WTC11 (cell line): ENCODE data around the gene DUSP1. TPM values are rescaled to one million over a fixed set of nuclear protein-coding genes. Genes with fewer than 3 reads are reported as not detected.

Experiments used
- ATAC-seq: fragments of 200-7000 bp; cut with Tn5 transposase; 2 replicates; pipeline ENCODE4 v1.10.0; 2021; ENCODE audit warnings: mild to moderate bottlenecking, moderate library complexity
- CTCF ChIA-PET: fragments of 300-600 bp; sonication (Branson Sonifier 250); formaldehyde crosslinking; loops from one replicate; lab custom pipeline; 2021; ENCODE audit warnings: antibody characterized with exemption; lab: Charles Lee
- POLR2A ChIA-PET: fragments of 350-600 bp; sonication (Branson Sonifier 250); formaldehyde crosslinking; loops from one replicate; lab custom pipeline; 2021; ENCODE audit warnings: antibody characterized with exemption; lab: Charles Lee
- DNase-seq: peaks from one replicate; pipeline ENCODE4 v3.0.0; 2021; ENCODE audit warnings: low spot score
- H3K27ac Mint-ChIP-seq: 2 replicates; pipeline ENCODE4 v1.8.0; 2021; ENCODE audit warnings: mixed read lengths
- H3K27me3 Mint-ChIP-seq: 2 replicates; pipeline ENCODE4 v1.8.0; 2021; ENCODE audit warnings: low read depth, mild to moderate bottlenecking, moderate library complexity, mixed read lengths
- H3K36me3 Mint-ChIP-seq: 2 replicates; pipeline ENCODE4 v1.8.0; 2021; ENCODE audit warnings: mixed read lengths
- H3K4me1 Mint-ChIP-seq: 2 replicates; pipeline ENCODE4 v1.8.0; 2022; ENCODE audit warnings: mixed read lengths
- H3K4me3 Mint-ChIP-seq: 2 replicates; pipeline ENCODE4 v1.8.0; 2021; ENCODE audit warnings: mild to moderate bottlenecking, moderate library complexity, mixed read lengths
- H3K9me3 Mint-ChIP-seq: 2 replicates; pipeline ENCODE4 v1.8.0; 2021; ENCODE audit warnings: mixed read lengths
- ATF3 ChIP-seq: sonication (generic); formaldehyde crosslinking; conservative IDR thresholded peaks from 2 replicates; pipeline ENCODE4 v1.8.1; 2022; ENCODE audit warnings: mild to moderate bottlenecking, missing genetic modification reagents
- CREB1 ChIP-seq: sonication (generic); formaldehyde crosslinking; IDR thresholded peaks from 2 replicates; pipeline ENCODE4 v1.8.0; 2023; ENCODE audit warnings: mild to moderate bottlenecking, missing genetic modification reagents
- CTCF ChIP-seq: fragments of 200-600 bp; IDR thresholded peaks from 2 replicates; pipeline ENCODE4 v1.8.0; 2022; ENCODE audit warnings: antibody characterized with exemption
- ESRRA ChIP-seq: sonication (generic); formaldehyde crosslinking; IDR thresholded peaks from 2 replicates; pipeline ENCODE4 v1.8.1; 2022; ENCODE audit warnings: mild to moderate bottlenecking, missing genetic modification reagents, borderline replicate concordance
- FOXK1 ChIP-seq: sonication (generic); formaldehyde crosslinking; IDR thresholded peaks from 2 replicates; pipeline ENCODE4 v1.8.0; 2022; ENCODE audit warnings: mild to moderate bottlenecking, moderate library complexity, missing genetic modification reagents
- FOXP1 ChIP-seq: sonication (generic); formaldehyde crosslinking; IDR thresholded peaks from 2 replicates; pipeline ENCODE4 v1.8.0; 2022; ENCODE audit warnings: missing genetic modification reagents, mild to moderate bottlenecking, moderate library complexity, borderline replicate concordance
- GRHL2 ChIP-seq: fragments of 250-450 bp; sonication (Bioruptor Pico); IDR thresholded peaks from 2 replicates; pipeline ENCODE4 v1.8.0; 2022; ENCODE audit warnings: mild to moderate bottlenecking, moderate library complexity; ENCODE audit not compliant: insufficient replicate concordance, severe bottlenecking
- HMGA2 ChIP-seq: fragments of 250-450 bp; sonication (Bioruptor Pico); IDR thresholded peaks from 2 replicates; pipeline ENCODE4 v1.4.0; 2021; ENCODE audit warnings: mild to moderate bottlenecking, moderate library complexity
- MXD4 ChIP-seq: fragments of 250-450 bp; sonication (Bioruptor Pico); IDR thresholded peaks from 2 replicates; pipeline ENCODE4 v1.8.0; 2021; ENCODE audit warnings: mild to moderate bottlenecking, moderate library complexity, borderline replicate concordance
- MYBL2 ChIP-seq: sonication (generic); formaldehyde crosslinking; IDR thresholded peaks from 2 replicates; pipeline ENCODE4 v1.8.1; 2023; ENCODE audit warnings: mild to moderate bottlenecking, moderate library complexity, missing genetic modification reagents
- NFE2L1 ChIP-seq: sonication (generic); formaldehyde crosslinking; IDR thresholded peaks from 2 replicates; pipeline ENCODE4 v1.8.1; 2023; ENCODE audit warnings: missing genetic modification reagents
- NFYB ChIP-seq: sonication (generic); formaldehyde crosslinking; conservative IDR thresholded peaks from 2 replicates; pipeline ENCODE4 v1.8.0; 2022; ENCODE audit warnings: low read depth, missing genetic modification reagents
- NR1H2 ChIP-seq: sonication (generic); formaldehyde crosslinking; IDR thresholded peaks from 2 replicates; pipeline ENCODE4 v1.9.0; 2021; ENCODE audit warnings: mild to moderate bottlenecking, moderate library complexity, missing genetic modification reagents
- PREB ChIP-seq: sonication (generic); formaldehyde crosslinking; IDR thresholded peaks from 2 replicates; pipeline ENCODE4 v1.8.1; 2022; ENCODE audit warnings: mild to moderate bottlenecking, missing genetic modification reagents, moderate library complexity, borderline replicate concordance
- TCF7 ChIP-seq: sonication (generic); formaldehyde crosslinking; IDR thresholded peaks from 2 replicates; pipeline ENCODE4 v1.8.0; 2022; ENCODE audit warnings: mild to moderate bottlenecking, low read depth, missing genetic modification reagents, moderate library complexity
- USF1 ChIP-seq: sonication (generic); formaldehyde crosslinking; IDR thresholded peaks from 2 replicates; pipeline ENCODE4 v1.8.0; 2022; ENCODE audit warnings: mild to moderate bottlenecking, missing genetic modification reagents
- ZNF138 ChIP-seq: sonication (generic); formaldehyde crosslinking; conservative IDR thresholded peaks from 2 replicates; pipeline ENCODE4 v1.8.1; 2022; ENCODE audit warnings: mild to moderate bottlenecking, moderate library complexity, missing genetic modification reagents
- ZNF263 ChIP-seq: sonication (generic); formaldehyde crosslinking; IDR thresholded peaks from 2 replicates; pipeline ENCODE4 v1.8.1; 2022; ENCODE audit warnings: low read depth, mild to moderate bottlenecking, moderate library complexity, missing genetic modification reagents
- ZNF423 ChIP-seq: fragments of 250-450 bp; sonication (Bioruptor Pico); IDR thresholded peaks from 2 replicates; pipeline ENCODE4 v2.1.2; 2022; ENCODE audit warnings: mild to moderate bottlenecking, moderate library complexity
- ZSCAN18 ChIP-seq: fragments of 250-450 bp; sonication (Bioruptor Pico); IDR thresholded peaks from 2 replicates; pipeline ENCODE4 v2.1.2; 2022; ENCODE audit warnings: mild to moderate bottlenecking, moderate library complexity
- total RNA-seq: library from RNA; stranded (reverse); gene quantifications from 3 replicates; pipeline ENCODE4 v1.2.3, GENCODE V29; 2021
- TF ChIP-seq, protein P1 (sequence below): sonication (generic); formaldehyde crosslinking; IDR thresholded peaks from 2 replicates; pipeline ENCODE4 v1.8.1; 2022; ENCODE audit warnings: low read depth, mild to moderate bottlenecking, moderate library complexity, missing genetic modification reagents, borderline replicate concordance
- TF ChIP-seq, protein P2 (sequence below): fragments of 250-450 bp; sonication (Bioruptor Pico); conservative IDR thresholded peaks from 2 replicates; pipeline ENCODE4 v1.9.0; 2021; ENCODE audit warnings: mild to moderate bottlenecking
- TF ChIP-seq, protein P3 (sequence below): sonication (generic); formaldehyde crosslinking; IDR thresholded peaks from 2 replicates; pipeline ENCODE4 v1.8.0; 2022; ENCODE audit warnings: mild to moderate bottlenecking, missing genetic modification reagents
- TF ChIP-seq, protein P4 (sequence below): sonication (generic); formaldehyde crosslinking; IDR thresholded peaks from 2 replicates; pipeline ENCODE4 v1.8.0; 2022; ENCODE audit warnings: mild to moderate bottlenecking, missing genetic modification reagents

DUSP1 gene
- total RNA-seq, 1 experiment from 2014 or later, result 9.5 TPM

GRCh38 chr5:172730222-172730621 lies 40.8 kb downstream of the DUSP1 start (continued):
- TF ChIP-seq, protein P1, sequence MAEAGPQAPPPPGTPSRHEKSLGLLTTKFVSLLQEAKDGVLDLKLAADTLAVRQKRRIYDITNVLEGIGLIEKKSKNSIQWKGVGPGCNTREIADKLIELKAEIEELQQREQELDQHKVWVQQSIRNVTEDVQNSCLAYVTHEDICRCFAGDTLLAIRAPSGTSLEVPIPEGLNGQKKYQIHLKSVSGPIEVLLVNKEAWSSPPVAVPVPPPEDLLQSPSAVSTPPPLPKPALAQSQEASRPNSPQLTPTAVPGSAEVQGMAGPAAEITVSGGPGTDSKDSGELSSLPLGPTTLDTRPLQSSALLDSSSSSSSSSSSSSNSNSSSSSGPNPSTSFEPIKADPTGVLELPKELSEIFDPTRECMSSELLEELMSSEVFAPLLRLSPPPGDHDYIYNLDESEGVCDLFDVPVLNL (CRISPR knock-in tag), result no peak
- TF ChIP-seq FOXP1, result no peak
- TF ChIP-seq NR1H2 (CRISPR knock-in tag), result no peak
- no peak for TF ChIP-seq USF1 (CRISPR knock-in tag)
- TF ChIP-seq CREB1 (CRISPR knock-in tag), result no peak
- no peak for TF ChIP-seq TCF7

GRCh38 chr5:172729588-172729987 lies 41.4 kb downstream of the DUSP1 start:
- ChIA-PET CTCF (interaction anchor here (1.0 to 1.3 kb wide), 3 partner anchors 15 to 42 kb away, joined by 3 to 7 read pairs (median 4); no protein-coding TSS in a partner anchor), POLR2A (interaction anchor here (1.0 kb wide), 1 partner anchor 36 kb away, joined by 3 read pairs; no protein-coding TSS in a partner anchor)
- H3K36me3 Mint-ChIP-seq, result no peaks in the 10 kb centered on the region
- 0 out of 2 replicates have a peak, but pooled peaks cover 2% of the 10 kb centered on the region for H3K4me1 Mint-ChIP-seq
- H3K4me3 Mint-ChIP-seq, result no peak overlapping the region
- no peak for TF ChIP-seq GRHL2
- TF ChIP-seq, protein P2, sequence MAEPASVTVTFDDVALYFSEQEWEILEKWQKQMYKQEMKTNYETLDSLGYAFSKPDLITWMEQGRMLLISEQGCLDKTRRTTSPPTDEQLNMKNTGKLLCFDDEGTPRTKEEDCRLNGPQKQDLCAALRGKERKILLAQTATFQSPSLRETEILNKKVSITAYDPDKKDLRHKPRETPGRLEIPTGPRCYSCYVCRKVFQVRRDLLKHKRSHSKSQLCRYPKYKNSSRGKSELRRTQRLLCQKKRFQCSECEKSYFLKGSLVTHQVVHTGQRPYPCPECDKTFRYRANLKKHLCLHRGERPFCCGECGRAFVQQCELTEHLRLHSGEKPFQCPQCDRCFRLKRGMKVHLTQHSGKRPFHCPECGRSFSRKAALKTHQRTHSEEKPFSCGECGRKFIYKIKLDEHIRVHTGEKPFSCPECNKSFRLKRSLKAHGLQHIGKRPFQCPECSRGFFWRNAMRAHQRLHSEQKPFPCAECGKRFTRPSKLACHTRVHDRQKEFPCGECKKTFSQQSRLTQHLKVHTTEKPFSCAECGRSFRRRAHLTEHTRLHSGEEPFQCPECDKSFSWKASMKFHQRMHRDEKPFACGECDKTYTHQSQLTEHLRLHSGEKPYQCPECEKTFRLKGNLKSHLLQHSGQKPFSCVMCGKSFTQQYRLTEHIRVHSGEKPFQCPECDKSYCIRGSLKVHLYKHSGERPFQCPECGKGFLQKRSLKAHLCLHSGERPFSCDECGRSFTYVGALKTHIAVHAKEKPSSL (CRISPR knock-in tag), result no peak
- TF ChIP-seq HMGA2 (CRISPR knock-in tag), result no peak
- no peak for TF ChIP-seq ZSCAN18 (CRISPR knock-in tag)
- no peak for TF ChIP-seq ATF3 (CRISPR knock-in tag)
- TF ChIP-seq MXD4, result no peak
- no peak for TF ChIP-seq ESRRA (CRISPR knock-in tag)
- no peak for TF ChIP-seq CTCF
- no peak for TF ChIP-seq ZNF423 (CRISPR knock-in tag)
- TF ChIP-seq, protein P3, sequence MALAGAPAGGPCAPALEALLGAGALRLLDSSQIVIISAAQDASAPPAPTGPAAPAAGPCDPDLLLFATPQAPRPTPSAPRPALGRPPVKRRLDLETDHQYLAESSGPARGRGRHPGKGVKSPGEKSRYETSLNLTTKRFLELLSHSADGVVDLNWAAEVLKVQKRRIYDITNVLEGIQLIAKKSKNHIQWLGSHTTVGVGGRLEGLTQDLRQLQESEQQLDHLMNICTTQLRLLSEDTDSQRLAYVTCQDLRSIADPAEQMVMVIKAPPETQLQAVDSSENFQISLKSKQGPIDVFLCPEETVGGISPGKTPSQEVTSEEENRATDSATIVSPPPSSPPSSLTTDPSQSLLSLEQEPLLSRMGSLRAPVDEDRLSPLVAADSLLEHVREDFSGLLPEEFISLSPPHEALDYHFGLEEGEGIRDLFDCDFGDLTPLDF (CRISPR knock-in tag), result no peak
- TF ChIP-seq FOXK1 (CRISPR knock-in tag), result no peak
- no peak for TF ChIP-seq NFYB
- no peak for TF ChIP-seq PREB (CRISPR knock-in tag)
- TF ChIP-seq ZNF263 (CRISPR knock-in tag), result no peak
- TF ChIP-seq, protein P4, sequence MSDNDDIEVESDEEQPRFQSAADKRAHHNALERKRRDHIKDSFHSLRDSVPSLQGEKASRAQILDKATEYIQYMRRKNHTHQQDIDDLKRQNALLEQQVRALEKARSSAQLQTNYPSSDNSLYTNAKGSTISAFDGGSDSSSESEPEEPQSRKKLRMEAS, result no peak
- no peak for TF ChIP-seq ZNF138 (CRISPR knock-in tag)
- TF ChIP-seq NFE2L1 (CRISPR knock-in tag), result no peak
- no peak for TF ChIP-seq MYBL2 (CRISPR knock-in tag)
- DNase-seq (no peak), ATAC-seq (no peak)
- H3K27ac Mint-ChIP-seq, result no peak overlapping the region
- no peaks in the 10 kb centered on the region for H3K9me3 Mint-ChIP-seq
- H3K27me3 Mint-ChIP-seq, result peaks cover 9% of the 10 kb centered on the region; the same call in 1 of the 2 replicates
